Kidney epithelial cell (primary cell): Measurements from ENCODE around the gene ZNF232. TPM values are rescaled to one million over a fixed set of nuclear protein-coding genes. Genes with fewer than 3 reads are reported as not detected.

Source experiments
- DNase-seq: peaks from one replicate; pipeline ENCODE4 v3.0.0-alpha.2; 2010; ENCODE audit warnings: low read depth
- H3K27me3 ChIP-seq: 2 replicates; pipeline ENCODE4 v1.6.0; 2011; ENCODE audit warnings: low read length; ENCODE audit not compliant: control insufficient read depth, insufficient read depth
- H3K36me3 ChIP-seq: 2 replicates; pipeline ENCODE4 v1.5.1; 2011; ENCODE audit warnings: low read length; ENCODE audit not compliant: control insufficient read depth, insufficient read depth
- H3K4me3 ChIP-seq: 2 replicates; pipeline ENCODE4 v1.5.1; 2011; ENCODE audit warnings: low read depth, mild to moderate bottlenecking, control low read depth, low read length
- total RNA-seq: library from RNA; depleted of rRNA; stranded (reverse); fragments of >200 nt; gene quantifications from 2 replicates; pipeline ENCODE4 v1.2.3, GENCODE V29; 2015
- TF ChIP-seq, protein P1 (sequence below): IDR thresholded peaks from 2 replicates; pipeline ENCODE4 v1.5.1; 2011; ENCODE audit warnings: mild to moderate bottlenecking, moderate library complexity, low read length, control low read depth, inconsistent platforms; ENCODE audit not compliant: insufficient read depth, poor library complexity, severe bottlenecking

ZNF232 gene
- total RNA-seq, 1 donor from 2014 or later: 19.6 TPM

DNA sequence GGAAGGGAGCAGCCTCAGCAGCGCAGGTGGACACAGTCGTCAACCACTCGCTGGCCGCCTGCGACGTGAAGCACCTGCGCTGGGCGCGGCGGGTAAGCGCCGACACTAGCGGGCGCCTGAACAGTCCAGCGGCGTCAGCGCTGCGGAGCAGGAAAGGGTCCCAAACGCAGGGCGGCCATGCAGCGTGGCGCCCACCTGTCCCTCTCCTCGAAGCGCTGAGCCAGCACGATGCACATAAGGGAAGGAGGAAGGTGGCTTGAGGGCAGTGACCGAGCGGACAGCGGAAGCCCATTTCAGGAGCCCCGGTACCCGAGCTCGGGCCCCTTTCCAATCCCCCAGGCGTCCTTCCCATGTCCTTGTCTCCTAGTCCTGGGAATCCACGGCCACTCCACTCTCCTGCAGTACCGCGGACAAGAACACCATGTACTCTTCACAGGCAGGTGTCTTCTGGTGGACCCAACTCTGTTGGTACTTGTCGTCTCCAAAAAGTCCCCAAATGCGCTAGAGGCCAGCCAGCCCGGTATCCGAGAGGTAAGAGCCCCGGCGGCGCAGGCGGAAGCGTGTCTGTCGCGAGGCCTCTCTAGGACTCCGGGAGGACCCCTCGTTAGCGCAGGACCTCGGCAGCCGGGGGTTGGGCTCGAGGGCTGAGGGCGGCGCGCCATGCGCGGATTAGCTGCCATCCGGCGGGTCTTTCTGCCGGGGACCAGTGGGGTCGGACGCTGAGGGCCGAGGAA is 14.4 kb downstream of the ZNF232 start:
- Histone ChIP-seq H3K27me3 (peaks cover 10% of the 10 kb centered on the region), H3K36me3 (no peaks in the 10 kb centered on the region), H3K4me3 (no peak overlapping the region)
- TF ChIP-seq, protein P1, sequence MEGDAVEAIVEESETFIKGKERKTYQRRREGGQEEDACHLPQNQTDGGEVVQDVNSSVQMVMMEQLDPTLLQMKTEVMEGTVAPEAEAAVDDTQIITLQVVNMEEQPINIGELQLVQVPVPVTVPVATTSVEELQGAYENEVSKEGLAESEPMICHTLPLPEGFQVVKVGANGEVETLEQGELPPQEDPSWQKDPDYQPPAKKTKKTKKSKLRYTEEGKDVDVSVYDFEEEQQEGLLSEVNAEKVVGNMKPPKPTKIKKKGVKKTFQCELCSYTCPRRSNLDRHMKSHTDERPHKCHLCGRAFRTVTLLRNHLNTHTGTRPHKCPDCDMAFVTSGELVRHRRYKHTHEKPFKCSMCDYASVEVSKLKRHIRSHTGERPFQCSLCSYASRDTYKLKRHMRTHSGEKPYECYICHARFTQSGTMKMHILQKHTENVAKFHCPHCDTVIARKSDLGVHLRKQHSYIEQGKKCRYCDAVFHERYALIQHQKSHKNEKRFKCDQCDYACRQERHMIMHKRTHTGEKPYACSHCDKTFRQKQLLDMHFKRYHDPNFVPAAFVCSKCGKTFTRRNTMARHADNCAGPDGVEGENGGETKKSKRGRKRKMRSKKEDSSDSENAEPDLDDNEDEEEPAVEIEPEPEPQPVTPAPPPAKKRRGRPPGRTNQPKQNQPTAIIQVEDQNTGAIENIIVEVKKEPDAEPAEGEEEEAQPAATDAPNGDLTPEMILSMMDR: no peak
- DNase-seq: no peak

DNA sequence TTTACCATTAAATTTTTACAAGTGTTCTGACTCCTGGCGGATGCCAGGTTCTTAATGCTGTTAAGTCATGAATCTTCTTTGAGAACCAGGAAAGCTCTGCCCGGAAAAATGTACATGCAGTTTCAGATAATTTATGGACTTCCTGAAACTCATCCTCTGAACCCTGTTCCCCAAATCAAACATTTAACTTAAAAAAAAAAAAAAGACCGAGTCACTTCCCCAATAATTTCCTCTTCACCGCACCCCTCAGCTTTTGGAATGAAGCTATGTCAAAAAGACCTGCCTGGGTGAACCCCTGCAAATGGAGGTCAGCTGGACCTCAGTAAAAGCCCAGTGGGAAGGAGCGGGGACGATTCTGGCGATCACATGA is 15.0 kb downstream of the ZNF232 start:
- DNase-seq: no peak
- TF ChIP-seq, protein P1: no peak
- H3K27me3 ChIP-seq: peaks cover 10% of the 10 kb centered on the region
- no peaks in the 10 kb centered on the region for H3K36me3 ChIP-seq
- no peak overlapping the region for H3K4me3 ChIP-seq

DNA sequence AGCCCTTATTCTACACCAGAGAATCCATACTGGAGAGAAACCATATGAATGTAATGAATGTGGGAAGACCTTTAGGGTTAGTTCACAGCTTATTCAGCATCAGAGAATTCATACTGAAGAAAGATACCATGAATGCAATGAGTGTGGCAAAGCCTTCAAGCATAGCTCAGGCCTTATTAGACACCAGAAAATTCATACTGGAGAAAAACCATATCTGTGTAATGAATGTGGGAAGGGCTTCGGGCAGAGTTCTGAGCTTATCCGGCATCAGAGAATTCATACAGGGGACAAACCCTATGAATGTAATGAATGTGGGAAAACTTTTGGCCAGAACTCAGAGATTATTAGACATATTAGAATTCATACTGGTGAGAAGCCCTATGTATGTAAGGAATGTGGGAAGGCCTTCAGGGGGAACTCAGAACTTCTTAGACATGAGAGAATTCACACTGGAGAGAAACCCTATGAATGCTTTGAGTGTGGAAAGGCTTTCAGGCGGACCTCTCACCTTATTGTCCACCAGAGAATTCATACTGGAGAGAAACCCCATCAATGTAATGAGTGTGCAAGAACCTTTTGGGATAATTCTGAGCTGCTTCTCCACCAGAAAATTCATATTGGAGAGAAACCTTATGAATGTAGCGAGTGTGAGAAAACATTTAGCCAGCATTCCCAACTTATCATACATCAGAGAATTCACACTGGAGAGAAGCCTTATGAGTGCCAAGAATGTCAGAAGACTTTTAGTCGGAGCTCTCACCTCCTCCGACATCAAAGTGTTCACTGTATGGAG is 19.3 kb downstream of the ZNF232 start:
- DNase-seq: no peak
- peaks cover 6% of the 10 kb centered on the region for H3K27me3 ChIP-seq
- H3K36me3 ChIP-seq: no peaks in the 10 kb centered on the region
- TF ChIP-seq, protein P1: no peak
- H3K4me3 ChIP-seq: no peak overlapping the region

DNA sequence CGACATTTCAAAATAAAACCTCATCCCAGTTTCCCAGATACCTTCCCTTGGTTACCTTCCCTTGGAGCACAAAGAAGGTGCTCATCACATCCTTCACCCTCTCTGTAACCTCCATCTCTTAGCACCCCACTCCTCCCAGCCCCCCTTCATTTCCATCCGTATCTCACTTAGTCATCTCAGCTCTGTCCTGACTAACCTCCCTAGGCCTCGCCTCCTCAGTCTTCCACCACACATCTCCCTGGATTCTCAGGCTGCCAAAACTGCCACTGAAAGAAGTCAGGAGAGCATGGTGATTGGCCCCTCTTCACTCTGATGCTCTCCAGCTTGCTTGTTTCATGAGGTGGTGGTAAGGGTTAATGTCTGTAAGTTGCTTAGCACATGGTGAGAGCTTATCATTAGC is 31.1 kb downstream of the ZNF232 start:
- H3K36me3 ChIP-seq: no peaks in the 10 kb centered on the region
- TF ChIP-seq, protein P1: no peak

DNA sequence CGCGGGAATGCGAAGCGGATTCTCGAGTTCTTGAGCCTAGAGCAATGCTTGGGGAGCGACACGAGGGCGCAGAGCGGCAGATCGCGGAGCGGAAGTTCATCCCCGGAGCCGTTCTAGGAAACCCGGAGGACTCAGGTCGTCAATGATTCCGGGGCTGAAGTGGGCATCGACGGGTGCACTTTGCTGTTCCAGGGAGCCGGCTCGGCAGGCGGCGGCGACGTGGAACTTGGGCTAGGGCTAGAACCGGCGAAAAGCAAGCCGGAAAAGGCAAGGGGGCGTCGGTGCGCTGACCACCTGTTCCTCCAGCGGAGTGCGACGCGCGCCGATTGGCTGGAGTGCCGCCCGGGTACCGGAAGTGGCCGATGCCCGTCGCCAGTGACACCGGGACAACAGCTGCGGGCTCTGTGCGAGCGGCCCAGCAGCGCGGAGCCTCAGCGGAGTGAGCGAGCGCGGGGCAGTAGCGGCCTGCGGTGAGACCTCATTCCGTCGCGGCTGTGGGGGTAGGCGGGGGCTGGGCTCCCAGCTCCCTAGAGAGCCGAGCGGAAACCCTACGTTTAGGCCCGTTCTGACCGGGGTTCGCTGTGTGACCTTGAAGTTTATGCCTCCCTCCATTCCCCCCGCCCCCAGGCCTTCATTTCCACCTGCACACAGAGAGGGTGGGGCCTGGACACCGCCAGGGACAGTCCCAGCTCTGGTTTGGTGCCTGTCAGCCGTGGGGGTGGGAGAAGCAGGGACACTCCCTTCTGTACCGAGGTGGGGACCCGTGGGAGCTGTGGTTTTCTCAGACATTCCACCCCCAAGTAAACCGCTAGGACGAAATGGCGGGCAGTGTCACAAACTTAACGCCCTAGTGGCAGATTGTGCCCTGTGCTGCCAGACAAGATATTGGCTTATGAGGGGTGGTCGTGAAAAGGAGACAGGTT is 33.3 kb downstream of the ZNF232 start, which contains the start of gene ZFP3:
Gene ZFP3, plus strand, starts transcription at position 362 of the 923 bp plus-strand sequence. CDS start 13,038 bp downstream, outside the sequence.
- Histone ChIP-seq H3K4me3 (peak within 1 kb of the TSS; percentile 48), H3K27me3 (no peaks in the 10 kb centered on the region), H3K36me3 (no peaks in the 10 kb centered on the region)
- TF ChIP-seq, protein P1: no peak
- DNase-seq: peak; percentile 51

More for the DNA sequence above, 31.1 kb downstream of the ZNF232 start:
- no peak for DNase-seq
- no peak overlapping the region for H3K4me3 ChIP-seq
- H3K27me3 ChIP-seq: no peaks in the 10 kb centered on the region
